Heart left ventricle (tissue), 13 donors: Measurements from ENCODE around the gene CENPK.

ENCODE experiments used
- CTCF ChIP-seq, 12 donors: fragments of 200-600 bp; sonication (generic) in 4 of 12; IDR thresholded peaks; one replicate each; pipeline versions ENCODE4 v1.5.0 to v1.8.0; 2018 to 2022; ENCODE audit warnings: antibody characterized with exemption in 12 of 12, mild to moderate bottlenecking in 5 of 12
- POLR2A ChIP-seq, 2 donors: fragments of 450-650 bp; IDR thresholded peaks; one replicate each; pipeline ENCODE4 v1.6.1; 2017; ENCODE audit warnings: antibody characterized with exemption in 2 of 2, mild to moderate bottlenecking in 2 of 2, moderate library complexity in 2 of 2
- donor health status: ischemic (EF 13 %, LVEDD 7.1; RV severe dilation, severe dysfunction).
- donor health status: DM: no; HTN: yes; CAD: no.
- donor health status: DM: no; HTN: no; CAD: no.
- donor health status: ischemic (EF 25% LVEDD 6.9; RV normal size, moderate dysfunction).
- donor health status: ischemic (EF 25% LVEDD 5.7; RV mildly dilated, moderate dysfunction).
- donor health status: ischemic (EF 35%, LVEDD 5.7; RV mildly dilated, moderate dysfunction).
- donor health status: nonischemic (EF 11% LVEDD 7.7; RV severe dilation, severe dysfunction).
- donor health status: DM: yes; HTN: yes; CAD: no.
- donor health status: PGD.
- donor health status: ischemic (EF 29% LVEDD 5.4; RV normal size, mild dysfunction).
- donor health status: nonischemic (EF 23%, LVEDD 6.1; RV moderate dilation, normal function).

- TF ChIP-seq CTCF (IDR thresholded peaks at IDR 0.05) = no peak
- TF ChIP-seq POLR2A (IDR thresholded peaks at IDR 0.05) = no peak
Measured at GRCh38 chr5:65475336-65475735, 87.6 kb downstream of the CENPK start.
